ENCODE results near the gene TRIML2.
"Not testable (repeated sequence)": the region's sequence is repeated elsewhere in the genome, so short reads cannot be mapped to it uniquely, and the experiment has no call there.

The TRIML2 gene

DNA sequence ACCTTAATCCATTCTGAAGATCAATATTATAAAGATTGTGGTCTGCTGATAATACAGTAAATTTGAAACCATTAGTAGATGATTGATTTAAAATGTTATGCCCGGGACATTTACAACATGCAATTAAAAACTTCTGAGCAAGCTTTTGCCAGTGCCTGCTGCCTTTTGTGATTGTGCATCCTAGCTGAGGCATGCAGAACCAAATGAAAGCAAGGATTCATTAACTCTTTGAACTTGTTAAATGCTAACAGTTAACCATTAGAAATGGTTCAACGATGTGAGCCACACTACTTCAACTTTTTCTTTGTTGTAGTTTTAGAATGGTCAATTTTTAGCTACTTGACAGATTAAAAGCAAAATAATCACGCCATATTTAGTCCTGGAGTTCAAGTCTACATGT, 62.7 kb downstream of the TRIML2 start:
- Histone ChIP-seq H3K27me3 (ENCODE audit: insufficient read depth, poor library complexity, severe bottlenecking) (no peaks in the 10 kb centered on the region), H3K4me1 (ENCODE audit: insufficient read depth, poor library complexity, severe bottlenecking) (no peaks in the 10 kb centered on the region), H3K9me3 (ENCODE audit: severe bottlenecking) (no peaks in the 10 kb centered on the region), H3K4me3 (ENCODE audit: severe bottlenecking) (no peak overlapping the region), H3K27ac (ENCODE audit: poor library complexity, severe bottlenecking) (no peak overlapping the region), H3K36me3 (ENCODE audit: low read depth) (no peaks in the 10 kb centered on the region)
- ATAC-seq (ENCODE audit: low read depth), result no peak
- DNase-seq (ENCODE audit: low spot score), result no peak
- TF ChIP-seq, protein P1, sequence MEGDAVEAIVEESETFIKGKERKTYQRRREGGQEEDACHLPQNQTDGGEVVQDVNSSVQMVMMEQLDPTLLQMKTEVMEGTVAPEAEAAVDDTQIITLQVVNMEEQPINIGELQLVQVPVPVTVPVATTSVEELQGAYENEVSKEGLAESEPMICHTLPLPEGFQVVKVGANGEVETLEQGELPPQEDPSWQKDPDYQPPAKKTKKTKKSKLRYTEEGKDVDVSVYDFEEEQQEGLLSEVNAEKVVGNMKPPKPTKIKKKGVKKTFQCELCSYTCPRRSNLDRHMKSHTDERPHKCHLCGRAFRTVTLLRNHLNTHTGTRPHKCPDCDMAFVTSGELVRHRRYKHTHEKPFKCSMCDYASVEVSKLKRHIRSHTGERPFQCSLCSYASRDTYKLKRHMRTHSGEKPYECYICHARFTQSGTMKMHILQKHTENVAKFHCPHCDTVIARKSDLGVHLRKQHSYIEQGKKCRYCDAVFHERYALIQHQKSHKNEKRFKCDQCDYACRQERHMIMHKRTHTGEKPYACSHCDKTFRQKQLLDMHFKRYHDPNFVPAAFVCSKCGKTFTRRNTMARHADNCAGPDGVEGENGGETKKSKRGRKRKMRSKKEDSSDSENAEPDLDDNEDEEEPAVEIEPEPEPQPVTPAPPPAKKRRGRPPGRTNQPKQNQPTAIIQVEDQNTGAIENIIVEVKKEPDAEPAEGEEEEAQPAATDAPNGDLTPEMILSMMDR (IDR thresholded peaks at IDR 0.05; ENCODE audit: poor library complexity, severe bottlenecking), result no peak

DNA sequence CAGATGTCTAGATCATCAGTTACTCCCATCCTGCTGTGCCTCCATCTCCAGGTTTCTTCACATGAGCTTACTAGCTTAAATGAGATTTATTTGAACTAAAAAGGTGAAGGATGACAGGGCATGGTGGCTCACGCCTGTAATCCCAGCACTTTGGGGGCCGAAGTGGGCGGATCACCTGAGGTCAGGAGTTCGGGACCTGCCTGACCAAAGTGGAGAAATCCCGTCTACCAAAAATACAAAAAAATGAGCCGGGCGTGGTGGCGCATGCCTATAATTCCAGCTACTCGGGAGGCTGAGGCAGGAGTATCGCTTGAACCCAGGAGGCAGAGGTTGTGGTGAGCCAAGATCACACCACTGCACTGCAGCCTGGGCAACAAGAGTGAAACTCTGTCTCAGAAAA, 63.9 kb downstream of the TRIML2 start:
- not testable (repeated sequence) for DNase-seq (ENCODE audit: low spot score); ATAC-seq (ENCODE audit: low read depth); H3K4me3 ChIP-seq (ENCODE audit: severe bottlenecking); H3K36me3 ChIP-seq (ENCODE audit: low read depth); H3K9me3 ChIP-seq (ENCODE audit: severe bottlenecking); H3K27ac ChIP-seq (ENCODE audit: poor library complexity, severe bottlenecking); H3K4me1 ChIP-seq (ENCODE audit: insufficient read depth, poor library complexity, severe bottlenecking); H3K27me3 ChIP-seq (ENCODE audit: insufficient read depth, poor library complexity, severe bottlenecking)

GRCh38 chr4:188043154-188043553, 66.2 kb downstream of the TRIML2 start:
- H3K27ac ChIP-seq (ENCODE audit: poor library complexity, severe bottlenecking), result no peak overlapping the region
- no peak for DNase-seq (ENCODE audit: low spot score)
- H3K27me3 ChIP-seq (ENCODE audit: insufficient read depth, poor library complexity, severe bottlenecking), result no peaks in the 10 kb centered on the region
- TF ChIP-seq, protein P1 (IDR thresholded peaks at IDR 0.05; ENCODE audit: poor library complexity, severe bottlenecking), result no peak
- no peaks in the 10 kb centered on the region for H3K4me1 ChIP-seq (ENCODE audit: insufficient read depth, poor library complexity, severe bottlenecking)
- no peaks in the 10 kb centered on the region for H3K36me3 ChIP-seq (ENCODE audit: low read depth)
- H3K9me3 ChIP-seq (ENCODE audit: severe bottlenecking), result no peaks in the 10 kb centered on the region
- H3K4me3 ChIP-seq (ENCODE audit: severe bottlenecking), result no peak overlapping the region
- no peak for ATAC-seq (ENCODE audit: low read depth)

- Histone ChIP-seq H3K27ac (ENCODE audit: poor library complexity, severe bottlenecking) (no peak overlapping the region), H3K27me3 (ENCODE audit: insufficient read depth, poor library complexity, severe bottlenecking) (no peaks in the 10 kb centered on the region), H3K36me3 (ENCODE audit: low read depth) (no peaks in the 10 kb centered on the region), H3K4me3 (ENCODE audit: severe bottlenecking) (no peak overlapping the region), H3K9me3 (ENCODE audit: severe bottlenecking) (no peaks in the 10 kb centered on the region), H3K4me1 (ENCODE audit: insufficient read depth, poor library complexity, severe bottlenecking) (no peaks in the 10 kb centered on the region)
- ATAC-seq (ENCODE audit: low read depth) (no peak), DNase-seq (ENCODE audit: low spot score) (no peak)
- TF ChIP-seq, protein P1 (IDR thresholded peaks at IDR 0.05; ENCODE audit: poor library complexity, severe bottlenecking), result no peak
Measured at GRCh38 chr4:188042191-188042590, 67.2 kb downstream of the TRIML2 start.

GRCh38 chr4:188041721-188042120, 67.7 kb downstream of the TRIML2 start:
- ATAC-seq (ENCODE audit: low read depth) (no peak), DNase-seq (ENCODE audit: low spot score) (no peak)
- Histone ChIP-seq H3K9me3 (ENCODE audit: severe bottlenecking) (no peaks in the 10 kb centered on the region), H3K27me3 (ENCODE audit: insufficient read depth, poor library complexity, severe bottlenecking) (no peaks in the 10 kb centered on the region), H3K36me3 (ENCODE audit: low read depth) (no peaks in the 10 kb centered on the region), H3K4me3 (ENCODE audit: severe bottlenecking) (no peak overlapping the region), H3K27ac (ENCODE audit: poor library complexity, severe bottlenecking) (no peak overlapping the region), H3K4me1 (ENCODE audit: insufficient read depth, poor library complexity, severe bottlenecking) (no peaks in the 10 kb centered on the region)
- TF ChIP-seq, protein P1 (IDR thresholded peaks at IDR 0.05; ENCODE audit: poor library complexity, severe bottlenecking), result no peak

Measured in RWPE2 (cell line).